ENCODE results near the gene RC3H2.

DNA sequence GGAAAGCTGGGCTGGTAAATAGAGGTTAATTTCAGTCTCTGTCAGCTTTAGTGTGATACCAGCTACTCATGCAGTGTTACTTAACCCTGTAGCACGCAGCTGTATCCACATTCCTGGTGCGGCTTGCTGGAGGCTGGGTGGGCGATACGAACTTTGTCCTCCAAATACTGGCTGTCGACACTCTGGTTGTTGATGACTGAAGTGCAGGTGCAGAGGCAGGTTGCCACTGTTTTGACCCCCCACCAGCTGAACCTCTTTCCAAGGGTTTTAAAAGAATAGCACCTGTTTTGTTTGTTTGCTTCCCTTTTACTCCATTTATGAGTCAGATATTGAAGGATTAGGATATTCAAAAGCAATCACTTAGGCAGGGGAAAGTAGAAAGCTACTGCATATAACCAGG, 31.3 kb upstream of the RC3H2 start:
- TF ChIP-seq, protein P1, sequence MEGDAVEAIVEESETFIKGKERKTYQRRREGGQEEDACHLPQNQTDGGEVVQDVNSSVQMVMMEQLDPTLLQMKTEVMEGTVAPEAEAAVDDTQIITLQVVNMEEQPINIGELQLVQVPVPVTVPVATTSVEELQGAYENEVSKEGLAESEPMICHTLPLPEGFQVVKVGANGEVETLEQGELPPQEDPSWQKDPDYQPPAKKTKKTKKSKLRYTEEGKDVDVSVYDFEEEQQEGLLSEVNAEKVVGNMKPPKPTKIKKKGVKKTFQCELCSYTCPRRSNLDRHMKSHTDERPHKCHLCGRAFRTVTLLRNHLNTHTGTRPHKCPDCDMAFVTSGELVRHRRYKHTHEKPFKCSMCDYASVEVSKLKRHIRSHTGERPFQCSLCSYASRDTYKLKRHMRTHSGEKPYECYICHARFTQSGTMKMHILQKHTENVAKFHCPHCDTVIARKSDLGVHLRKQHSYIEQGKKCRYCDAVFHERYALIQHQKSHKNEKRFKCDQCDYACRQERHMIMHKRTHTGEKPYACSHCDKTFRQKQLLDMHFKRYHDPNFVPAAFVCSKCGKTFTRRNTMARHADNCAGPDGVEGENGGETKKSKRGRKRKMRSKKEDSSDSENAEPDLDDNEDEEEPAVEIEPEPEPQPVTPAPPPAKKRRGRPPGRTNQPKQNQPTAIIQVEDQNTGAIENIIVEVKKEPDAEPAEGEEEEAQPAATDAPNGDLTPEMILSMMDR (IDR thresholded peaks at IDR 0.05) = no peak
- no peak for TF ChIP-seq POLR2A (IDR thresholded peaks at IDR 0.05)
